Upper lobe of left lung (tissue), 6 donors: Measurements from ENCODE around the gene STK33. TPM values are rescaled to one million over a fixed set of nuclear protein-coding genes. Genes with fewer than 3 reads are reported as not detected.

ENCODE experiments used
- ATAC-seq, 2 donors: fragments of 200-7000 bp; cut with Tn5 transposase; one replicate each; pipeline ENCODE4 v1.9.1; 2022; ENCODE audit warnings: mild to moderate bottlenecking in 2 of 2, moderate library complexity in 2 of 2; ENCODE audit not compliant: low FRiP score in 2 of 2
- DNase-seq, 2 donors: peaks; one replicate each; pipeline ENCODE4 v3.0.0-alpha.2; 2019 to 2020
- H3K27ac ChIP-seq, 4 donors: fragments of 200-600 bp; sonication (generic); one replicate each; pipeline ENCODE4 v1.5.1; 2016 to 2019
- H3K27me3 ChIP-seq, 4 donors: fragments of 200-600 bp; sonication (generic); one replicate each; pipeline ENCODE4 v1.5.1; 2017 to 2019
- H3K36me3 ChIP-seq, 4 donors: fragments of 200-600 bp; sonication (generic); one replicate each; pipeline ENCODE4 v1.5.1; 2016 to 2019
- H3K4me1 ChIP-seq, 4 donors: fragments of 200-600 bp; sonication (generic); one replicate each; pipeline ENCODE4 v1.5.1; 2018 to 2019
- H3K4me3 ChIP-seq, 4 donors: fragments of 200-600 bp; sonication (generic); one replicate each; pipeline ENCODE4 v1.5.1; 2017 to 2019; ENCODE audit warnings: mild to moderate bottlenecking in 2 of 4, moderate library complexity in 1 of 4
- H3K9me3 ChIP-seq, 4 donors: fragments of 200-600 bp; sonication (generic); one replicate each; pipeline ENCODE4 v1.5.1; 2018 to 2019
- CTCF ChIP-seq, 6 experiments: fragments of 450-650 bp in 4 of 6; fragments of 200-600 bp in 2 of 6; sonication (generic) in 2 of 6; IDR thresholded peaks; one replicate each; pipeline ENCODE4 v1.5.1; 2016 to 2019; ENCODE audit warnings: antibody characterized with exemption in 6 of 6
- EP300 ChIP-seq, 4 donors: sonication (generic); formaldehyde crosslinking; IDR thresholded peaks; one replicate each; pipeline ENCODE4 v1.5.1; 2017; ENCODE audit warnings: antibody characterized with exemption in 4 of 4, control low read depth in 2 of 4
- POLR2A ChIP-seq, 4 donors: fragments of 450-650 bp; IDR thresholded peaks; one replicate each; pipeline ENCODE4 v1.5.1; 2016 to 2017; ENCODE audit warnings: antibody characterized with exemption in 4 of 4, mild to moderate bottlenecking in 2 of 4
- POLR2AphosphoS5 ChIP-seq, 2 donors: sonication (generic); formaldehyde crosslinking; IDR thresholded peaks; one replicate each; pipeline ENCODE4 v1.5.1; 2017; ENCODE audit warnings: antibody characterized with exemption in 2 of 2
- WGBS, 2 donors: methylation state at CpG; one replicate each; pipeline ENCODE4 v1.1.5; 2017 to 2018; 5-methylcytosine and 5-hydroxymethylcytosine counted together
- total RNA-seq, 6 donors: library from RNA; depleted of rRNA in 4 of 6; stranded (reverse); fragments of >200 nt in 4 of 6; gene quantifications; one replicate each; pipeline versions ENCODE4 v1.1.0 to v1.2.1, GENCODE V29; 2016 to 2021
- donor health status: DM: no; HTN: no; CAD: no; lungs with moderate emphysema.
- donor health status: DM: no; HTN: yes; CAD: no; lungs with severe emphysema.

Gene STK33
- total RNA-seq, 6 donors from 2014 or later: 10.3 to 77.0 (median 15.6) TPM

DNA sequence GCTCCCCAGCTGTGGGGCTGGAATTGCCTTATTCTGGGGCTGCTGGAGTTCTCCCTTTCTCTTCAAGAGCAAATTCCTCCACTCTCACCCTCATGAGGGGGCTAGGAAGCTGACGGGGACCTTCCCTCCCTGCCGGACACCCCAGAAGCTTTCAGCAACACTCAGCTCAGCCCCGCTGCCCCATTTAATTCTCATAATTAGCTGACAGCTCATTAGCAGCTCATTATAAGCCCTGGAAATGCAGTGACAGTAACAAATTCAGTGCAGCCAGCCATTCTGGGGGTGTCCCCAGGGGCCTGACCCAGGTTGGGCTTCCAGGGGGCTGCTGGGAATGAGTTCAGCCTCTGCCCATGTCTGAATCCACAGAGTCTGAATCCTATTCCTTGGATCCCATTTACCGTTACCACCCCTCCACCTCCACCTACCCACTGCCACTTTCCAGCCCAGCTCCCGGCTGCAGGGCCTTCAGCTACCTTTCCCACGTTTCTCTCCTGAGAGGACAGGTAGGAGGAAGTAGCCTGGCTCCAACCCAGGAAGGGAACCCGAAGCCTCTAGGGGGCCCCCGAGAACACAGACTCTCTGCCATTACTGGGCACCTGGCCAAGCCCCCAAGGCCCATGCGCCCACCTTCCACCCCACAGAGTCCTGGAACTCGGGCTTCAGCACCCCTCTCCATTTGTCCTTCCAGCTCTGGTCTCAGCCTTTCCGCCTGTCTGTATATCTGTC, 228.6 kb downstream of the STK33 start:
- Histone ChIP-seq H3K36me3 (no peaks in the 10 kb centered on the region), H3K9me3 (no peaks in the 10 kb centered on the region), H3K4me1 (no peaks in the 10 kb centered on the region), H3K4me3 (no peak overlapping the region), H3K27ac (no peak overlapping the region), H3K27me3 (no peaks in the 10 kb centered on the region)
- DNase-seq (no peak), ATAC-seq (no peak)
- no peak for TF ChIP-seq POLR2AphosphoS5 (IDR thresholded peaks at IDR 0.05)
- TF ChIP-seq POLR2A (IDR thresholded peaks at IDR 0.05): no peak
- no peak for TF ChIP-seq CTCF (IDR thresholded peaks at IDR 0.05)
- no peak for TF ChIP-seq EP300 (IDR thresholded peaks at IDR 0.05)
- 62 to 69% methylated on average over 11 of the region's 11 CpGs for WGBS, 2 donors

DNA sequence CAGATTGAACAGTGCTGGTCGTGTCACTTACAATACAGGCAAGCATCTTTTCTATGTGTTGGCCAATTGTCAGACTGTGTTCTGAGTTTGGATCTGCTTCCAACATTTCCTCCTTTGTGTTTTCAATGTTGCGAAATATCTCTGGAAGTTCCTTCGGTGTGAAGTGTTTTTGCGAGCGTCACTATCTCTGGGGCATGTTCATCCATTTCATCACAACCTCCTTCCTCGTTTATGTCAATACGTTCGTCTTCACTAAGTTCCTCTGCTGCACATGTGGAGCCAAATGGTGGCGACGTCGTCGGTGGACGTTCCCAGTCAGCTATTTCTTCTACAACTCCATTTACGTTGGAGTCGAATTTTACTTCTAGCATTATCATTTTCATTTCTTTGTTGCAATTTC, 230.1 kb downstream of the STK33 start:
- ATAC-seq (peak in 1 of 2 donors; percentile 47), DNase-seq (no peak)
- no peak overlapping the region for H3K4me3 ChIP-seq
- no peaks in the 10 kb centered on the region for H3K36me3 ChIP-seq
- H3K27ac ChIP-seq: no peak overlapping the region
- 57 to 58% methylated on average over 15 of the region's 15 CpGs for WGBS, 2 donors
- H3K9me3 ChIP-seq: no peaks in the 10 kb centered on the region
- H3K27me3 ChIP-seq: no peaks in the 10 kb centered on the region
- no peak for TF ChIP-seq POLR2AphosphoS5 (IDR thresholded peaks at IDR 0.05)
- TF ChIP-seq POLR2A (IDR thresholded peaks at IDR 0.05): no peak
- no peak for TF ChIP-seq EP300 (IDR thresholded peaks at IDR 0.05)
- no peak for TF ChIP-seq CTCF (IDR thresholded peaks at IDR 0.05)
- H3K4me1 ChIP-seq: no peaks in the 10 kb centered on the region

- Histone ChIP-seq H3K4me1 (no peaks in the 10 kb centered on the region), H3K9me3 (no peaks in the 10 kb centered on the region), H3K4me3 (no peak overlapping the region), H3K36me3 (no peaks in the 10 kb centered on the region), H3K27me3 (no peaks in the 10 kb centered on the region), H3K27ac (no peak overlapping the region)
- WGBS, 2 donors: 78 to 79% methylated on average over 8 of the region's 8 CpGs
- ATAC-seq (no peak), DNase-seq (no peak)
- TF ChIP-seq EP300 (IDR thresholded peaks at IDR 0.05) (no peak), POLR2A (IDR thresholded peaks at IDR 0.05) (no peak), CTCF (IDR thresholded peaks at IDR 0.05) (no peak), POLR2AphosphoS5 (IDR thresholded peaks at IDR 0.05) (no peak)
Measured at GRCh38 chr11:8362899-8363298, 231.1 kb downstream of the STK33 start.

DNA sequence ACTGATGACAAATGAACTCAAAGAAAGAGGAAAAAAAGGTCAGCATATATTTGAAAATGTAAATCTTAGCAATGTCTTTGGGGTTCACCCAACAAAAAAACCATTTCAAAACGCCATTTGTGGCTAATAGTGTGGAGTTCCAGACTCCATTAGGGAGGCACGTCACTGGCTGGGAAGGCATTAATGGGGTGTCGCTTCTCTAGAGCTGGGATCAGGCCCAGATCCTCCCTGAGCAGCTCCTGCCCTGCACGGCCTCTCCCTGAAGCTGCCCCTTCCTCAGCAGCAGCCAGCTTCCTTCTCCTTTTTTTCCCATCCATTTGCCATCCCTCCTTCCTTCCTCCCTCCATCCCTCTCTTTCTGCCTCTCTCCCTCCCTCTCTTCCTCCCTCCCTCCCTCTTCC, 231.5 kb downstream of the STK33 start:
- Histone ChIP-seq H3K4me3 (no peak overlapping the region), H3K9me3 (no peaks in the 10 kb centered on the region), H3K27ac (no peak overlapping the region), H3K36me3 (no peaks in the 10 kb centered on the region), H3K27me3 (no peaks in the 10 kb centered on the region), H3K4me1 (no peaks in the 10 kb centered on the region)
- TF ChIP-seq EP300 (IDR thresholded peaks at IDR 0.05): no peak
- DNase-seq (no peak), ATAC-seq (no peak)
- WGBS, 2 donors: 55 to 57% methylated on average over 4 of the region's 4 CpGs

DNA sequence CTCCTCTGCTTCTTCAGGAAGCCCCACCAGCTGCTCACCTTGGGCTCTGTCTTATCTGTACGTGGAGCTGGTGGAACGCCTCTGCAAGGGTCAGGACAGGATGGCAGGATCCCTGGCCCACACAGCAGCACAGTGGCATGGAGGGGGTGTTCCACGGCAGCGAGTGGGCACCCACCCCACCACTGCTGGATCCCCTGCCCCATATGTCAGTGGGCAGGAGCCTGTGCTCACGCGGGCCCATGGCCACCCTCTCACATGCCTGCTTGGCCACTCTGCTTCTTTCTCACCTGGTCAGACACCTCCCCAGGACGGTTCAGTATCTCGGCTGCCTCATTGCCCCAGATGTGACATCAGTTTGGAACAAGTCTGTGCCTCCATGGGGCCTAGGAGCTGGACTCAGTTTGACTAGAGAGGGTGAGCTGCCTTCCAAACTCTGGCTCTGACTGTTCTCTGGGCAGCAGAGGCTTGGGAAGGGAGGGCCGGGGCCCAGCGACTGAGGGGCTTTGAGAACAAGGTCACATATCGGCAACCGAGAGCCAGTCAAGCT, 232.3 kb downstream of the STK33 start:
- 94 to 96% methylated on average over 12 of the region's 12 CpGs for WGBS, 2 donors
- TF ChIP-seq EP300 (IDR thresholded peaks at IDR 0.05) (no peak), POLR2A (IDR thresholded peaks at IDR 0.05) (no peak), POLR2AphosphoS5 (IDR thresholded peaks at IDR 0.05) (no peak), CTCF (IDR thresholded peaks at IDR 0.05) (no peak)
- no peaks in the 10 kb centered on the region for H3K9me3 ChIP-seq
- ATAC-seq (no peak), DNase-seq (peak in 1 of 2 donors; percentile 73)
- H3K4me3 ChIP-seq: no peak overlapping the region
- H3K27me3 ChIP-seq: no peaks in the 10 kb centered on the region
- H3K27ac ChIP-seq: no peak overlapping the region
- H3K4me1 ChIP-seq: no peaks in the 10 kb centered on the region
- no peaks in the 10 kb centered on the region for H3K36me3 ChIP-seq
